SK-N-SH treated with all-trans-retinoic acid at 6 μM for 48 hours (cell line): ENCODE results near the gene MIXL1.
"Not testable (repeated sequence)": the region's sequence is repeated elsewhere in the genome, so short reads cannot be mapped to it uniquely, and the experiment has no call there.

ENCODE experiments used
- ESRRG ChIP-seq: fragments of 250-450 bp; sonication (Bioruptor Pico); IDR thresholded peaks from 2 replicates; pipeline ENCODE4 v1.6.1; 2021; ENCODE audit warnings: mild to moderate bottlenecking
- TF ChIP-seq, protein P1 (sequence below): fragments of 250-450 bp; sonication (Bioruptor Pico); IDR thresholded peaks from 2 replicates; pipeline ENCODE4 v1.8.0; 2021; ENCODE audit warnings: low read depth, mild to moderate bottlenecking, moderate library complexity, borderline replicate concordance
- TF ChIP-seq, protein P2 (sequence below): fragments of 250-450 bp; sonication (Bioruptor Pico); IDR thresholded peaks from 2 replicates; pipeline ENCODE4 v1.5.1; 2021; ENCODE audit warnings: mild to moderate bottlenecking, moderate library complexity

DNA sequence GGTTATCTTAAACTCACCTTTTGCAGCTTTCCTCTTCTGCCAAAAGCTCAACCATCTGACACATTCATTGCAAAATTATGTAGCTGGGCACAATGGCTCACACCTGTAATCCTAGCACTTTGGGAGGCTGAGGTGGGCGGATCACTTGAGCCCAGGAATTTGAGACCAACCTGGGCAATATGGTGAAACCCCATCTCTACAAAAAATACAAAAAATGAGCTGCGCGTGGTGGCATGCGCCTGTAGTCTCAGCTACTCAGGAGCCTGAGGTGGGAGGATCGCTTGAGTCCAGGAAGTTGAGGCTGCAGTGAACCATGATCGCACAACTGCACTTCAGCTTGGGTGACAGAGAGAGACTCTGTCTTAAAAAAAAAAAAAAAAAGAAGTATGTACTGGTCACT is 20.8 kb upstream of the MIXL1 start:
- TF ChIP-seq ESRRG (CRISPR knock-in tag), result not testable (repeated sequence)
- TF ChIP-seq, protein P1, sequence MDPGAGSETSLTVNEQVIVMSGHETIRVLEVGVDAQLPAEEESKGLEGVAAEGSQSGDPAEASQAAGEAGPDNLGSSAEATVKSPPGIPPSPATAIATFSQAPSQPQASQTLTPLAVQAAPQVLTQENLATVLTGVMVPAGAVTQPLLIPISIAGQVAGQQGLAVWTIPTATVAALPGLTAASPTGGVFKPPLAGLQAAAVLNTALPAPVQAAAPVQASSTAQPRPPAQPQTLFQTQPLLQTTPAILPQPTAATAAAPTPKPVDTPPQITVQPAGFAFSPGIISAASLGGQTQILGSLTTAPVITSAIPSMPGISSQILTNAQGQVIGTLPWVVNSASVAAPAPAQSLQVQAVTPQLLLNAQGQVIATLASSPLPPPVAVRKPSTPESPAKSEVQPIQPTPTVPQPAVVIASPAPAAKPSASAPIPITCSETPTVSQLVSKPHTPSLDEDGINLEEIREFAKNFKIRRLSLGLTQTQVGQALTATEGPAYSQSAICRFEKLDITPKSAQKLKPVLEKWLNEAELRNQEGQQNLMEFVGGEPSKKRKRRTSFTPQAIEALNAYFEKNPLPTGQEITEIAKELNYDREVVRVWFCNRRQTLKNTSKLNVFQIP (CRISPR knock-in tag), result not testable (repeated sequence)
- TF ChIP-seq, protein P2, sequence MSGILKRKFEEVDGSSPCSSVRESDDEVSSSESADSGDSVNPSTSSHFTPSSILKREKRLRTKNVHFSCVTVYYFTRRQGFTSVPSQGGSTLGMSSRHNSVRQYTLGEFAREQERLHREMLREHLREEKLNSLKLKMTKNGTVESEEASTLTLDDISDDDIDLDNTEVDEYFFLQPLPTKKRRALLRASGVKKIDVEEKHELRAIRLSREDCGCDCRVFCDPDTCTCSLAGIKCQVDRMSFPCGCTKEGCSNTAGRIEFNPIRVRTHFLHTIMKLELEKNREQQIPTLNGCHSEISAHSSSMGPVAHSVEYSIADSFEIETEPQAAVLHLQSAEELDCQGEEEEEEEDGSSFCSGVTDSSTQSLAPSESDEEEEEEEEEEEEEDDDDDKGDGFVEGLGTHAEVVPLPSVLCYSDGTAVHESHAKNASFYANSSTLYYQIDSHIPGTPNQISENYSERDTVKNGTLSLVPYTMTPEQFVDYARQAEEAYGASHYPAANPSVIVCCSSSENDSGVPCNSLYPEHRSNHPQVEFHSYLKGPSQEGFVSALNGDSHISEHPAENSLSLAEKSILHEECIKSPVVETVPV (CRISPR knock-in tag), result not testable (repeated sequence)
